GM20000 (cell line): ENCODE data around the gene SH3BP4.

ENCODE experiments used
- DNase-seq: peaks from one replicate; pipeline ENCODE4 v3.0.0; 2012; ENCODE audit warnings: low spot score
- TF ChIP-seq, protein P1 (sequence below): IDR thresholded peaks from 2 replicates; pipeline ENCODE4 v1.5.1; 2012; ENCODE audit warnings: mild to moderate bottlenecking, control low read depth; ENCODE audit errors: extremely low read depth, missing control alignments

Gene SH3BP4

DNA sequence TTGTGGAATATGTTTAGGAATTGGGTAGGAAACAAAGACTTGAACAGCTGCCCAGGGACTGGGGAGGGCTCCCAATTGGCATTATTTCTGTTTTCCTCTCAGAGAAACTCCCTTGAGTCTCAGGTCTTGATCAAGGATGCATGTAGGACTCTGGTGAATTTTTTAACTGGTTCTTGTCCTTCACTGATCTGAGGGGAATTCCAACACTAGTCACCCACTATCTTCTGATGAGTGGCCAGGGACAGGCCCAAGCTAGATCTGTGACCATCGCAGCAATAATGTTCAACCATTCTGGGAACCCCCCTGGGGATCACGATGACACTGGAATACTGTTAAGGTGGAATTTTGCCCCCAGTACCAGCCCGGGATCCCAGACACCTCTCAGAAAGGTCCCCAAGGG lies 132.0 kb downstream of the SH3BP4 start:
- no peak for DNase-seq
- TF ChIP-seq, protein P1, sequence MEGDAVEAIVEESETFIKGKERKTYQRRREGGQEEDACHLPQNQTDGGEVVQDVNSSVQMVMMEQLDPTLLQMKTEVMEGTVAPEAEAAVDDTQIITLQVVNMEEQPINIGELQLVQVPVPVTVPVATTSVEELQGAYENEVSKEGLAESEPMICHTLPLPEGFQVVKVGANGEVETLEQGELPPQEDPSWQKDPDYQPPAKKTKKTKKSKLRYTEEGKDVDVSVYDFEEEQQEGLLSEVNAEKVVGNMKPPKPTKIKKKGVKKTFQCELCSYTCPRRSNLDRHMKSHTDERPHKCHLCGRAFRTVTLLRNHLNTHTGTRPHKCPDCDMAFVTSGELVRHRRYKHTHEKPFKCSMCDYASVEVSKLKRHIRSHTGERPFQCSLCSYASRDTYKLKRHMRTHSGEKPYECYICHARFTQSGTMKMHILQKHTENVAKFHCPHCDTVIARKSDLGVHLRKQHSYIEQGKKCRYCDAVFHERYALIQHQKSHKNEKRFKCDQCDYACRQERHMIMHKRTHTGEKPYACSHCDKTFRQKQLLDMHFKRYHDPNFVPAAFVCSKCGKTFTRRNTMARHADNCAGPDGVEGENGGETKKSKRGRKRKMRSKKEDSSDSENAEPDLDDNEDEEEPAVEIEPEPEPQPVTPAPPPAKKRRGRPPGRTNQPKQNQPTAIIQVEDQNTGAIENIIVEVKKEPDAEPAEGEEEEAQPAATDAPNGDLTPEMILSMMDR: no peak

DNA sequence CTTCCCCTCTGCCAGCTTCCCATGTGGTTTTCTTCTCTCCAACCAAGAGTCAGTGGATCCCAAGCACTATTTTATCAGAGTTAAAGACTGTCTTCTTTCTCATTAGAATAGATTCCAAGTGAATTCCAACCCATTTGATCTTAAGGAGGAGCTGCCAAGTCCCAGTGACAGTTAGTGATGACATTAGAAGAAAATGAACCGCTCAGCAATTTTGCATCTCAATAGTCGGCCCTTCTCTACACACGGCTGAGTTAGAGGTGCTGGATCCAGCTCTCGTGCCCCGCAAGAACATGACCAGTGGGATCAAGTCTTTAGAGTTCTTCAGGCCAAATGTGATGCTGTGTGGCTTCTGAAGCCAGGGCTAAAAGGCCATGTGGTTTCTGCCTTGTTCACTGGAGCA lies 132.6 kb downstream of the SH3BP4 start:
- DNase-seq: no peak
- TF ChIP-seq, protein P1: no peak

DNA sequence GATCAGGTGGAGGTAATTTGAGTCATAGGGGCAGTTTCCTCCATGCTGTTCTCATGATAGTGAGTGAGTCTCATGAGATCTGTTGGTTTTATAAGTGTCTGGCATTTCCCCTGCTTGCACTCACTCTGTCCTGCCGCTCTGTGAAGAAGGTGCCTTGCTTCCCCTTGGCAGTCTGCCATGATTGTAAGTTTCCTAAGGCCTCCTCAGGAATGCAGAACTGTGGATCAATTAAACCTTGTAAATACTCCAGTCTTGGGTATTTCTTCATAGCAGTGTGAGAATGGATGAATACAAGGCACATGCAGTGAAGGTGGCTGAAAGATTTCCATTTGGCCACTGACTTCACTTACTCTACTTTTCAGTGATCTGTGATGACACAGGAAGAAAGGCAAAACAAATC lies 133.7 kb downstream of the SH3BP4 start:
- DNase-seq: no peak
- TF ChIP-seq, protein P1: no peak

DNA sequence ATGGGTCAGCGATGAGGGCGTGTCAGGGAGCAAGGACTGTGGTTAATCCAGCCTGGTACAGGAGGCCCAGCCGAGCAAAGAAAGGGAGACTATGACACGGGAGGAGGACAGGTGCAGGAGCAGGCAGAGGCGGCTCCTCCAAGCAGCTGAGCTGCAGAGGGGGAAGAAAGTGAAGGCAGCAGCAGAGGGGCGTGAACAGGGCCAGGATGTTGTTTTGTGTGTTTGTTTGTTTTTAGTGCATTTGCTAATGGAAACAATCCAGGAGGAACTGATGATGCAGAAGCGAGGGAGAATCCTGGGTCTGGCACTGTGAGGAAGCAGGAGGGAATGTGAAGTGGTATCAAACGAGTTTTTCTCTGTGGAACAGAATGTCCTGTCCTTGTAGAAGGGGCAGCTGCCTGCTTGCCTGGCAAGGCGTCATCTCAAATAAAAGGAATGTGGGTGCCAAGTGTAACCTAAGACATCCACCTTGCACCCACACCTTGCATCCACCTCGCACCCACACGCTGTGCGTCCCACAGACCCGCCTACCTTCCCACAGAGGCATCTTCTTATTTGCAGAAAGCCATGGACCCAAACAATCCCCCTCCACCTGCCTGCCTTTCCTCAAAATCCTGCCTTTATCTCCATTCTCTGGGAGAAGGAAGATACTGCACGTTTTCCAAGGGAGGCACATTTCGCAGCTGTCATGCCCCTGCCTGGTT lies 134.8 kb downstream of the SH3BP4 start:
- TF ChIP-seq, protein P1: no peak
- no peak for DNase-seq

DNA sequence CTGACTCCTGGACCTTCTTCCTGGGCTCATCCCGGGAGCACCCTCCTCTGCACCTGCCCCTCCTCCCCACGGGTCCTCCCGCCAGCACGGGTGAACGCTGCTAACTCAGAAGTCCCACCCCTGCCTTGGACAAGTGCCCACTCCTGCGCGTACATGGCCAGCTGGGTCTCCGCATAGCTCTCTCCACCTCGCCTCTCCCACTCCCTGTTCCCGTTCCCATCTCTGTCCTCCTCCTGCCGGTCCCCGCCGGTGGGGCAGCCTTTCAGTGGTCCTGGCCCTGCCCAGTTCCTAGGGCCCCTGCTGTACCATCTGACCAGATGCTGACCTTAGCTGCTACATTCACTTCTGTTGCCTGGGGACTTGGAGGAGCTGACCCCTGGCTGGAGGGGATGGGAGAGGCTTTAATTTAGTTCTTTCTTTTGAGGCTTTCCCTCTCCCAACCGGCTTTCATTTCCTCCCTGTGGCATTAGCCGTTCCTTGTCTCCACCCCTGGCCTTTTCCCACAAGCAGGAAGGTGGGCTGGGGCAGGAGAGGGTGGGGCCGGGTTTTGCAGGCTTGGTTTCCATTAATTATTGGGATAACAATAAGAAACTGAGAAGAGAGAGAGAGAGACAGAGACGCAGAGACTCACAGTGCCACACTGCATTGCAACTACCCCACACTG lies 136.1 kb downstream of the SH3BP4 start:
- no peak for DNase-seq
- TF ChIP-seq, protein P1: no peak

DNA sequence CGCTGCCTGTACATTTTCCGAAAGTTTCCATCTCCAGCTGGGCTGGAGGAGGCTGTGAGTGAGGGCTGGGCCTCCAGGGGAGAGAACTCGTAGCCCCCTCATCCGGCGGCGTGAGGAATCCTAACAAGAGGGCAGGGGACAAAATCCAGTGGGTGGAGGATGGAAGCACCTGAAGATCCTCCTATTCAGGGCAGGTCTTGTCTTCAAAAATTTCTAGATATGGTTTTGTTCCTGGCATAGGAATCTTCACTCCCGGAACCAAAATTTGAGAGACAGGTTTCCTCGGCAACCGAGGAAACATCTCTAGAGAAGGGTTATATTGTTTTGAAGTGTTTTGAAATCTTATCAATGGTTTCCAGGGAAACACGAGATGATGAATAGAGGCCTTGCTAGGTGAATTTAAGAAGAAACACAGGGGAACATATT lies 136.7 kb downstream of the SH3BP4 start:
- no peak for DNase-seq
- TF ChIP-seq, protein P1: no peak

DNA sequence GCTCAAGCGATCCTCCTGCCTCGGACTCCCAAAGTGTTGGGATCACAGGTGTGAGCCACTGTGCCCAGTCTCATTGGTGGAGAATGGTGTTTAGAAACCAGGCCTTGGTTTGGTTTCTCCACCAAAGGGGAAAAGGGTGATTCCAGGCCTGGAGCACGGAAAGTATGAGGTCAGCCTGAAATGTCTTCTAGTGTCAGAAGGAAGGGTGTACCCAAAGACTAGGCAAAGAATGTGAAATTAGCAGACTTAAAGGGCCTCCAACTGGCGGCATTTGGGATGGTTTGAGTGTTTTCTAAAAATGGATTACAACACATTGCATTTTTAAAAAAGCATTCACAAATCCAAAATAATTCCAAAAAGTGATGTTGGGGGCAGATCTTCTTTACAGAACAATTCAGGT lies 139.6 kb downstream of the SH3BP4 start:
- TF ChIP-seq, protein P1: no peak
- no peak for DNase-seq
